Measurements from ENCODE around the gene ZNF14.
"Not testable (repeated sequence)": the region's sequence is repeated elsewhere in the genome, so short reads cannot be mapped to it uniquely, and the experiment has no call there.

The ZNF14 gene

DNA sequence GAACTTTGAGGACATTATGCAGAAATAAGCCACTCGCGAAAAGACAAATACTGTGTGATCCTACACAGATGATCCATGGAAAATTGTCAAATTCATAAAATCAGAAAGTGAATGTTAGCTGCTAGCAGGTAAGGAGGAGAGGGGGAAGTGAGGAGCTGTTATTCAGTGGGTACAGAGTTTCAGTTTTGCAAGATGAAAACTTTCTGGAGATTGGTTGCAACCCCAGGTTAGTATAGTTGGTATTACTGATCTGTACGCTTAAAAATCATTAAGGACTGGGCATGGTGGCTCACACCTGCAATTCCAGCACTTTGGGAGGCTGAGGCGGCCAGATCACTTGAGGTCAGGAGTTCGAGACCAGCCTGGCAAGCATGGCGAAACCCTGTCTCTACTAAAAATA is 46.3 kb downstream of the ZNF14 start:
- no peak for DNase-seq

DNA sequence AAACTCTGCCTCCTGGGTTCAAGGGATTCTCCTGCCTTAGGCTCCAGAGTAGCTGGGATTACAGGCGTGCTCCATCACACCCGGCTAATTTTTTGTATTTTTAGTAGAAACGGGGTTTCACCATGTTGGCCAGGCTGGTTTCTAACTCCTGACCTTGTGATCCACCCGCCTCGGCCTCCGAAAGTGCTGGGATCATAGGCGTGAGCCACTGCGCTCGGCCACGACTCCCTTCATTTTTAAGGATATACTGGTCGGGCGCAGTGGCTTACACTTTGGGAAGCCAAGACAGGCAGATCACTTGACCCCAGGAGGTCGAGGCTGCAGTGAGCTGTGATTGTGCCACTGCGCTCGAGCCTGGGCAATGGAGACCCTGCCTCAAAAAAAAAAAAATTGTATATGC is 46.8 kb downstream of the ZNF14 start:
- not testable (repeated sequence) for DNase-seq

DNA sequence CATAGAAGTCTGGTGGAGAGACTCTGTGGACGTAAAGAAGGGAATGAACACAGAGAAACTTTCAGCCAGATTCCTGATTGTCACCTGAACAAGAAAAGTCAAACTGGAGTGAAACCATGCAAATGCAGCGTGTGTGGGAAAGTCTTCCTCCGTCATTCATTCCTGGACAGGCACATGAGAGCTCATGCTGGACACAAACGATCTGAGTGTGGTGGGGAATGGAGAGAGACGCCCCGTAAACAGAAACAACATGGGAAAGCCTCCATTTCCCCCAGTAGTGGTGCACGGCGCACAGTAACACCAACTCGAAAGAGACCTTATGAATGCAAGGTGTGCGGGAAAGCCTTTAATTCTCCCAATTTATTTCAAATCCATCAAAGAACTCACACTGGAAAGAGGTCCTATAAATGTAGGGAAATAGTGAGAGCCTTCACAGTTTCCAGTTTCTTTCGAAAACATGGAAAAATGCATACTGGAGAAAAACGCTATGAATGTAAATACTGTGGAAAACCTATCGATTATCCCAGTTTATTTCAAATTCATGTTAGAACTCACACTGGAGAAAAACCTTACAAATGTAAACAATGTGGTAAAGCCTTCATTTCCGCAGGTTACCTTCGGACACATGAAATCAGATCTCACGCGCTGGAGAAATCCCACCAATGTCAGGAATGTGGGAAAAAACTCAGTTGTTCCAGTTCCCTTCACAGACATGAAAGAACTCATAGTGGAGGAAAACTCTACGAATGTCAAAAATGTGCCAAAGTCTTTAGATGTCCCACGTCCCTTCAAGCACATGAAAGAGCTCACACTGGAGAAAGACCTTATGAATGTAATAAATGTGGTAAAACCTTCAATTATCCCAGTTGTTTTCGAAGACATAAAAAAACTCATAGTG is 53.5 kb downstream of the ZNF14 start:
- no peak for DNase-seq

DNA sequence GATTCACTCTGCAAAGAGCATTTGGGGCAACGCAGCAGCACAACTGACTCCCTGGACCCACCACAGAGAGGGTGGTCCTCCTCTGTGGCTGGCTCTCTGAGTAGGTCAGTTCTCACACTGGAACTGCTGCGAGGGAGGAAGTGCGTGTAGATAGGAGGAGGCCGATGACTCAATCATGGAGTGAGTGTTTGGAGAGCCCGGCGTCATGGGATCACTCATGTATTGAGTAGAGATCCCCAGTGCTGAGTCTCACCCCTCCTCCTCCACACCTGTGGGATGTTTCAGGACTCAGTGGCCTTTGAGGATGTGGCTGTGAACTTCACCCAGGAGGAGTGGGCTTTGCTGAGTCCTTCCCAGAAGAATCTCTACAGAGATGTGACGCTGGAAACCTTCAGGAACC is 55.3 kb downstream of the ZNF14 start:
- no peak for DNase-seq

DNA sequence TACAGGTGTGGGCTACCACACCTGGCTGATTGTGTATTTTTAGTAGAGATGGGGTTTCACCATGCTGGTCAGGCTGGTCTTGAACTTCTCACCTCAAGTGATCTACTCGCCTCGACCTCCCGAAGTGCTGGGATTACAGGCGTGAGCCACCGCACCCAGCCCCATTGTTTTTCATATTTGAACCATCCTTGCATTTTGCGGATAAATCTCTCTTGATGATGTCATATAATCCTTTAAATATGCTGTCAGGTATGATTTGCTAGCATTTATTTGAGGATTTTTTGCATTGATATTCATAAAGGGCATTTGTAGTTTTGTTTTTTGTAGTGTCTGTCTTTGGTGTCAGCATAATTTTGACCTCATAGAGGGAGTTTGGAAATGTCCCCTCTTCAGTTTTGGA is 58.6 kb downstream of the ZNF14 start:
- DNase-seq = no peak

DNA sequence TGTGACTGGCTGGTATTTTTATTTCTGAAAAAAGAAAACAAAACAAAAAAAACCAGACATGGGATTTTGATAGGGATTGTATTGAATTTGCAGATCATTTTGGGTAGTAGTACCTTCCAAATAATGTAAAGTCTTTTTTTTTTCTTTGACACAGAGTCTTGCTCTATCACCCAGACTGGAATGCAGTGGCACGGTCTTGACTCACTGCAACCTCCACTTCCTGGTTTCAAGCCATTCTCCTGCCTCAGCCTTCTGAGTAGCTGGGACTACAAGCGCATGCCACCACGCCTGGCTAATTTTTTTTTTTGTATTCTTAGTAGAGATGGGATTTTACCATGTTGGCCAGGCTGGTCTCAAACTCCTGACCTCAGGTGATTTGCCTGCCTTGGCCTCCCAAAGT is 60.1 kb downstream of the ZNF14 start:
- no peak for DNase-seq

DNA sequence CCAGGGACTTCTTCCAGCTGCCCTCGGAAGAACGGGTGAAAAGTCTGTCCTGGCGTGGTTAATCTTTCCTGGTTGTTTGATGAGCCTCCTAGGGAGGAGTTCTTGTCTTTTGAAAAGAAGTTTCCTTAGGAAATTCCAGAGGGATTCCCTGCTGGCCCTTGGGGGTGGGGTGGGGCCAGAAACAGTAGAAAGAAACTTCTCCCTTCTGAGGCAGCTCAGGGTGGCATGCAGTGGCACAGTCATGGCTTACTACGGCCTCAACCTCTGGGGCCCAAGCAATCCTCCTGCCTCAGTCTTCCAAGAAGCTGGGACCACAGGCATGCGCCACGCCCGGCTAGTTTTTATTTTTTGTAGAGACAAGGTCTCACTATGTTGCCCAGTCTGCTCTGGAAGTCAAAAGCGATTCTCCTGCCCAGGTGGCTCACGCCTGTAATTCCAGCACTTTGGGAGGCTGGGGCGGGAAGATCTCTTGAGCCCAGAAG is 62.8 kb downstream of the ZNF14 start:
- no peak for DNase-seq

DNA sequence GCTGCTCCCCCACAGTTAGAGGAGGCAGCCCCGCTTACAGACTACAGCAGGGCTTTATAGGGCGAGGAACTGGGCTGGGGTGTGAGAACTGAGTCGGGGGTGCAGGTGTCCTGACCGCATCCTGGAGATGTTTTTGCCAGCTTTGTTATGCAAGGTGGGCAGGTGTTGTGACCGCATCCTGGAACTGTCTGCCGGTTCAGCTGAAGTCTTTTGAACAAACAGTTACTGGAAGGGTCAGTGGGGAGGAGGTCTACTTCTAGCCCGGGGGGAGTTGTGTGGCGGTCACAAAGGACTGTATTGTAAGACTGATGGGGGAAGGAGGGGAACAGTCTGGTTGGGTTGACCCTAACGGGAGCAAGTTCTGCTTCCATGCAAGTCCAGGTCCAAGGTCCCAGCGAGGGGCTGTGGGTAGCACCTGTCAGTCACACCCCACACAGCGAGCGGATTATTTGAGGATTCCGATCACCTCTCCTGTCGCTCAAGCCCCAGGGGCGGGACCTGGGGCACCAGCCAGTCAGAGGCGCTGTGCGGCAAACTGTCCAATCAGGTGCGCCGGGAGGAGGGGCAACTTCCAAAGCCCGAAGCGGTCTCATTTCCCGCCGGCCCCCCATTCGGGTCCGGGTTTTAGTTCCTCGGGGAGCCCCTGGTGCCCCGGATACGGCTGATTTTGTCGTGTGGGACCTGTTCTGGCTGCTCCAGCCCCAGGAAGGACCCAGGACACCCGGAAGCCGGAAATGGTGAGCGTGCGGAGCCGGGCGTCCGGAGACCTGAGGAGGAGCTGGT is 64.5 kb downstream of the ZNF14 start, which contains the start of gene ZNF101:
Gene ZNF101 (plus strand): TSS at position 610 of the 783 bp plus-strand sequence. CDS start 125 bp downstream, at position 735.
- DNase-seq = peak; percentile 97

DNA sequence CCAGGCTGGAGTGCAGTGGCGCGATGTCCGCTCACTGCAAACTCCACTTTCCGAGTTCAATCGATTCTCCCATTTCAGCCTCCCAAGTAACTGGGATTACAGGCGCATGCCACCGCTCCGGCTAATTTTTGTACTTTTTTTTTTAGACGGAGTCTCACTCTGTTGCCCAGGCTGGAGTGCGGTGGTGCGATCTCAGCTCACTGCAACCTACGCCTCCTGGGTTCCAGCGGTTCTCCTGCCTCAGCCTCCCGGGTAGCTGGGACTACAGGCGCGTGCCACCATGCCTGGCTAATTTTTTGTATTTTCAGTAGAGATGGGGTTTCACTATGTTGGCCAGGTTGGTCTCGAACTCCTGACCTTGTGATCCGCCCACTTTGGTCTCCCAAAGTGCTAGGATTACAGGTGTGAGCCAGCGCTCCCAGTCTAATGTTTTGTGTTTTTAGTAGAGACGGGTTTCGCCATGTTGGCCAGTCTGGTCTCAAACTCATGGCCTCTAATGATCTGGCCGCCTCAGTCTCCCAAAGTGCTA is 67.4 kb downstream of the ZNF14 start:
- DNase-seq = not testable (repeated sequence)

DNA sequence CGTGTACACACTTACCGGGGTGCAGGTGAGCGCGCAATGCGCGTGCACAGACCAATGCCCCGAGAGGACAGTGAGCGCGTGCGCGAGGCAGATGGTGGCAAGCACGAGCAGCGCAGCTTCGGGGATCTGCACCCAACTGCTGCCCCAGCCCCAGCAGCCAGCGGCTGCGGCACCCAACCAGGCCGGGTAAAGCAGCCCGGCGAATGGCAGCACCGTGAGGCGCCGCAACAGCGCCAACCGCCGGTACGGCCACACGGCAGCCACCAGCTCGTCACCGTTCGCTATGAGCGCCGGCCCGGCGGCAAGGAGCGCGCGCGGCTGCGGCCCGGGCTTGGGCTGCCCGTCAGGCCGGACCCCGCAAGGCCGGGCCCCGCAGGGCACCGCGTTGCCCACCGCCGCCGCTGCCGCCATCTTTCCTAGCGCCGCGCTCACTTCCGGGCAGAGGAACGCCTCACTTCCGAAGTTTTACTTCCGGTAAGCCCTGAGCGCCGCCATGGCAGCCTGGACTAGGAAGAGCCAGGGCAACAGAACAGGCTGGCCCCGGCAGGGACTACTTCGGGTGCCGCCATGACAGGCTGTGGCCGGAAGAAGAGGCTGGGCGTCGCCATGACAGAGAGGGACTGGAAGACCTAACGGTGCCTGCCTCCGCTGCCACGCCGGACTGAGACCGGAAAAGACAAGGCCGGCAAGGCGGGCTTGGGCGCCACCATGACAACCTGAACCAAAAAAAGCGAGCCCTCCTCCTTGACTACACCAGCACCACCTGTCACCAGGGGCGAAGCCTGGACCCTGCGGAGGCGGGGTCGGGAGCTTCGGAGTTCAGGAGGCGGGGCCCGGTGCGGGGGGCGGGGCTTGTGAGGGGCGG is 69.4 kb downstream of the ZNF14 start, which contains the start of gene ATP13A1:
Gene ATP13A1 (minus strand): TSS at position 421 of the 865 bp plus-strand sequence. CDS start 10 bp downstream, at position 411.
- peak; percentile 95 for DNase-seq

DNA sequence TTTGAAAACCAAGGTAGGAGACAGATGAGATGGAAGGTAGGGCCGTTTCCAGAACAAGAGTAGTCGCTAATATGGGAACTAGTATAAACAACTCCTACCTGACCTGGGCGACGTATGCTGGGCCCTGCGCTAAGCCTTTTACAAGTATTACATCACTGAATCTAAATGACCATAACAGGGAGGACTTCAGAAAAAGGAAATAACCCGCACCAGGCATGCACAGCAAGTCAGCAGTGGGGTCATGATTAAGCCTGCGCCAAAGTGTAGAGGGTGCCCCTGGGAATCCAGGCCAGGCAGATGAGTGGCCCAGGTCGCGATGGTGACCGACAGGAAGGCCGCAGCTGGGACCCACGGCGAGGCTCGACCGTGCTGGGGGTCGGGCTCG is 70.0 kb downstream of the ZNF14 start:
- no peak for DNase-seq

DNA sequence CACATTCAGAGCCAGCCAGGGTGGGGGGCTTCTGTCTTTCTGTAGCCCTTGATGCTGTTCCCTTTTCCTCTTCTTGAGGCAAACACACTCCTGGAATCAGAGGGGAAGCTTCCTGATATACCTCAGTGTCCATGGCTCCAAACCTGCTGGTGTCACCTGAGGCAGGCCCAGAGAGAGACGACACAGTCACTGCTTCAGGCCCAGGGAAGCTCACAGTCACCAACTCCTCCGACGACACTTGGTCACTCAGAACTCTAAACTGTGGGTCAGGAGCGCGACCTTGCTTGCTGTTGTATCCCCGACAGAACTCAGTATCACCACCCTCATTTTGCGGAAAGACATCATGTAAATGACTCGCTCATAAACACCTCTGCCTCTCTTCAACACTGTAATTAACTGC is 70.6 kb downstream of the ZNF14 start:
- no peak for DNase-seq

DNA sequence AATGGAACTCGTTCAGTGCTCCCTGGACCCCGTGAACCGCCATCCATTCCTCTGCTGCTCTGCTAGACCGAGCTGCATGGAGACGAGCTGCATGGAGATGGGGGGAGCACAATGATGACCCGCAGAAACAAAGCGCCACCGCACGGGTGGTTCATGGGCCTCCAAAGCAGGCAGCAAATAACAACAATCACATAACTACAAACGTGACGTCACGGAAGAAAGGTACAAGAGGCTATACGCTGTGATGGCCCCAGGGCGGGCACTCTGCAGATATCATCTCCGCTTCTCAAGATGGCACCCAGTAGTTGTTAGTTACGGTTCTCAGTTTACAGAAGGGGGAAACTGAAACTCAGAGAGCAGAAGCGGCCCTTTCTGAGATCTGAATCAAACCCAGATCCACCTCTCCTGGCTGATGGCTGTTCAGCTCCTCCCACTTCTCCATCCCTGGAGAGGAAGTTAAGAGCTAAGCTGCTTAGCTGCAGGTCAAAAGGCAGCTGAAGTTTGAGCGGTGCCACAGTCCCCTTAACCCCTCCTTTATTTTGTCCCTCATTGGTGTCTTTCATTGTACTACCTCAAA is 71.1 kb downstream of the ZNF14 start:
- DNase-seq = peak; percentile 57

DNA sequence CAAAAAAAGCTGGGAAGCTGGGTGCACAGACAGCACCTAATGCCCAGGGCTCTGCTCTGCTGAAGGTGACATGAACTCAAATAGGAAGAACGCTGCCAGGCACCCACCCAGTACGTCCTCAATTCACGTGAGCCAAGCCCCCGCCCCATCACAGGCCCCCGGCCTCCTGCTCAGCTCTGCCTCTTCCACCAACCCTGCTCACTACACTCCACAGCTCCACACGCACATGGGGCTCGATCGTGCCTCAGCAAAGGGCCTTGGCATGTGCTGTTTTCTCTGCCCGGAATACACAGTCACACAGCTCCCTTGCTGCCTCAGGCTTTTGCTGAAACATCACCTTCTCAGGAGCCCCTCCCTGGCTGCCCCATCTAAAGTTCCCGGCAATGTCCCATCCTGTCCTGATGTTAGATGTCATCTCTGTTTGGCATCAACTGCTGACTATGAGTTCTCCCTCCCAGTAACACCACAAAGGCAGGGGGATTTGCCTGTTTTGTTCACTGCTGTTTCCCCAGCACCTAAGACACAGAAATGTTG is 71.7 kb downstream of the ZNF14 start:
- no peak for DNase-seq

Measured in stimulated activated CD4-positive, alpha-beta T cell treated with anti-CD3 and anti-CD28 coated beads, Interleukin-1b, Interleukin-23, amount 100 ng/mL, for 48 hours (primary cell).